ENCODE data around the gene BRCC3. TPM values are rescaled to one million over a fixed set of nuclear protein-coding genes. Genes with fewer than 3 reads are reported as not detected.
A peak's percentile ranks its signal among the peaks of the same experiment; 100 is the strongest.

Gene BRCC3
- 11.8 TPM for total RNA-seq
- polyA plus RNA-seq, result 13.5 TPM
- long read RNA-seq, donor 1, result 0 reads
- long read RNA-seq, donor 2, transcript BRCC3-208 (10 exons, 2,694 nt), result major isoform, 8 of 10 reads
- long read RNA-seq, donor 2, partial matches to known transcripts, result 0 of 10 reads
- long read RNA-seq, donor 2, other reads (novel, unspliced or antisense), result 0 of 10 reads
- long read RNA-seq, donor 3, partial matches to known transcripts, result 0 of 4 reads
- long read RNA-seq, donor 3, other reads (novel, unspliced or antisense), result 0 of 4 reads
- long read RNA-seq, donor 4, partial matches to known transcripts, result 0 of 3 reads
- long read RNA-seq, donor 4, other reads (novel, unspliced or antisense), result 0 of 3 reads
- long read RNA-seq, donor 5, partial matches to known transcripts, result 0 of 2 reads
- long read RNA-seq, donor 5, other reads (novel, unspliced or antisense), result 0 of 2 reads
- long read RNA-seq, donor 6, partial matches to known transcripts, result 0 of 6 reads
- long read RNA-seq, donor 6, other reads (novel, unspliced or antisense), result 0 of 6 reads
- long read RNA-seq, donor 7, partial matches to known transcripts, result 0 of 4 reads
- long read RNA-seq, donor 7, other reads (novel, unspliced or antisense), result 0 of 4 reads
- long read RNA-seq, donor 8, result 0 reads
- long read RNA-seq, donor 9, partial matches to known transcripts, result 0 of 4 reads
- long read RNA-seq, donor 9, other reads (novel, unspliced or antisense), result 0 of 4 reads
- long read RNA-seq, donor 10, partial matches to known transcripts, result 0 of 5 reads
- long read RNA-seq, donor 10, other reads (novel, unspliced or antisense), result 0 of 5 reads

GRCh38 chrX:155070975-155071693, at the start of gene BRCC3, which contains the start of the genes CMC4 and MTCP1:
Gene BRCC3 (plus strand): TSS chrX:155071508. CDS start chrX:155071528, 20 bp downstream.
Gene CMC4 (minus strand): TSS chrX:155071136. CDS start chrX:155064023, 7,113 bp downstream.
Gene MTCP1 (minus strand): TSS chrX:155071136. CDS start chrX:155066010, 5,126 bp downstream.
- Histone ChIP-seq H3K9me3 (ENCODE audit: control insufficient read depth in 2 of 2, insufficient read depth in 1 of 2, low read length in 1 of 2) (no peaks in the 10 kb centered on the region), H3K36me3 (ENCODE audit: control insufficient read depth in 2 of 2, insufficient read depth in 2 of 2, low read length in 1 of 2) (peaks cover 3 to 14% of the 10 kb centered on the region in 2 donors), H3K27ac (ENCODE audit: low read depth in 1 of 2, low read length in 1 of 2) (peak within 1 kb of the TSS; percentile 61 to 88), H3K27me3 (ENCODE audit: control insufficient read depth in 2 of 2, insufficient read depth in 1 of 2, low read length in 1 of 2) (no peaks in the 10 kb centered on the region), H3K4me3 (ENCODE audit: low read length in 2 of 2) (peak within 1 kb of the TSS; percentile 57 to 77), H3K4me1 (ENCODE audit: control insufficient read depth in 2 of 2, insufficient read depth in 2 of 2, low read length in 2 of 2) (peaks cover 0 to 8% of the 10 kb centered on the region in 2 donors)
- peak in 7 of 9 donors; percentile 40 to 78 (median 52) for DNase-seq (ENCODE audit: low read depth in 6 of 9, low spot score in 9 of 9)
- under 1% methylated on average over 57 of the region's 81 CpGs for WGBS

GRCh38 chrX:155022585-155022984, 48.7 kb upstream of the BRCC3 start, which contains the start of gene F8:
Gene F8 (minus strand): TSS chrX:155022723. CDS start chrX:155022552, 171 bp downstream.
- Histone ChIP-seq H3K4me3 (ENCODE audit: low read length in 2 of 2) (no peak within 1 kb of the TSS), H3K4me1 (ENCODE audit: control insufficient read depth in 2 of 2, insufficient read depth in 2 of 2, low read length in 2 of 2) (no peaks in the 10 kb centered on the region), H3K9me3 (ENCODE audit: control insufficient read depth in 2 of 2, insufficient read depth in 1 of 2, low read length in 1 of 2) (no peaks in the 10 kb centered on the region), H3K27ac (ENCODE audit: low read depth in 1 of 2, low read length in 1 of 2) (no peak within 1 kb of the TSS), H3K27me3 (ENCODE audit: control insufficient read depth in 2 of 2, insufficient read depth in 1 of 2, low read length in 1 of 2) (no peaks in the 10 kb centered on the region), H3K36me3 (ENCODE audit: control insufficient read depth in 2 of 2, insufficient read depth in 2 of 2, low read length in 1 of 2) (no peaks in the 10 kb centered on the region)
- no peak for DNase-seq (ENCODE audit: low read depth in 6 of 9, low spot score in 9 of 9)
- 6% methylated on average over 1 of the region's 1 CpG for WGBS

- no peaks in the 10 kb centered on the region for H3K9me3 ChIP-seq (ENCODE audit: control insufficient read depth in 2 of 2, insufficient read depth in 1 of 2, low read length in 1 of 2)
These were observed 47.1 kb upstream of the BRCC3 start for GRCh38 chrX:155023907-155024833.

GRCh38 chrX:155026420-155026726, 44.9 kb upstream of the BRCC3 start:
- peaks cover 0 to 5% of the 10 kb centered on the region in 2 donors for H3K4me1 ChIP-seq (ENCODE audit: control insufficient read depth in 2 of 2, insufficient read depth in 2 of 2, low read length in 2 of 2)
- no peak for DNase-seq (ENCODE audit: low read depth in 6 of 9, low spot score in 9 of 9)
- WGBS, result 1% methylated on average over 16 of the region's 16 CpGs
- H3K27me3 ChIP-seq (ENCODE audit: control insufficient read depth in 2 of 2, insufficient read depth in 1 of 2, low read length in 1 of 2), result no peaks in the 10 kb centered on the region
- no peaks in the 10 kb centered on the region for H3K36me3 ChIP-seq (ENCODE audit: control insufficient read depth in 2 of 2, insufficient read depth in 2 of 2, low read length in 1 of 2)
- H3K4me3 ChIP-seq (ENCODE audit: low read length in 2 of 2), result peak overlapping the region; percentile 35 to 40
- peak overlapping the region; percentile 75 to 83 for H3K27ac ChIP-seq (ENCODE audit: low read depth in 1 of 2, low read length in 1 of 2)
- no peaks in the 10 kb centered on the region for H3K9me3 ChIP-seq (ENCODE audit: control insufficient read depth in 2 of 2, insufficient read depth in 1 of 2, low read length in 1 of 2)

More at GRCh38 chrX:155023907-155024833, 47.1 kb upstream of the BRCC3 start:
- Histone ChIP-seq H3K36me3 (ENCODE audit: control insufficient read depth in 2 of 2, insufficient read depth in 2 of 2, low read length in 1 of 2) (no peaks in the 10 kb centered on the region), H3K27ac (ENCODE audit: low read depth in 1 of 2, low read length in 1 of 2) (no peak overlapping the region), H3K4me3 (ENCODE audit: low read length in 2 of 2) (no peak overlapping the region), H3K27me3 (ENCODE audit: control insufficient read depth in 2 of 2, insufficient read depth in 1 of 2, low read length in 1 of 2) (no peaks in the 10 kb centered on the region), H3K4me1 (ENCODE audit: control insufficient read depth in 2 of 2, insufficient read depth in 2 of 2, low read length in 2 of 2) (peaks cover 0 to 5% of the 10 kb centered on the region in 2 donors)
- DNase-seq (ENCODE audit: low read depth in 6 of 9, low spot score in 9 of 9), result no peak
- 93% methylated on average over 6 of the region's 6 CpGs for WGBS

GRCh38 chrX:155026727-155027508, 44.4 kb upstream of the BRCC3 start, which contains the start of gene FUNDC2:
Gene FUNDC2 (plus strand): TSS chrX:155026844. CDS start chrX:155026939, 95 bp downstream.
- under 1% methylated on average over 82 of the region's 82 CpGs for WGBS
- peak; percentile 66 to 96 (median 86) for DNase-seq (ENCODE audit: low read depth in 6 of 9, low spot score in 9 of 9)
- H3K27ac ChIP-seq (ENCODE audit: low read depth in 1 of 2, low read length in 1 of 2), result peak within 1 kb of the TSS; percentile 90 to 93
- no peaks in the 10 kb centered on the region for H3K9me3 ChIP-seq (ENCODE audit: control insufficient read depth in 2 of 2, insufficient read depth in 1 of 2, low read length in 1 of 2)
- peaks cover 0 to 5% of the 10 kb centered on the region in 2 donors for H3K4me1 ChIP-seq (ENCODE audit: control insufficient read depth in 2 of 2, insufficient read depth in 2 of 2, low read length in 2 of 2)
- H3K36me3 ChIP-seq (ENCODE audit: control insufficient read depth in 2 of 2, insufficient read depth in 2 of 2, low read length in 1 of 2), result no peaks in the 10 kb centered on the region
- H3K27me3 ChIP-seq (ENCODE audit: control insufficient read depth in 2 of 2, insufficient read depth in 1 of 2, low read length in 1 of 2), result no peaks in the 10 kb centered on the region
- peak within 1 kb of the TSS; percentile 61 to 70 for H3K4me3 ChIP-seq (ENCODE audit: low read length in 2 of 2)

GRCh38 chrX:155027509-155028066, 43.7 kb upstream of the BRCC3 start:
- WGBS, result 7% methylated on average over 14 of the region's 14 CpGs
- H3K4me1 ChIP-seq (ENCODE audit: control insufficient read depth in 2 of 2, insufficient read depth in 2 of 2, low read length in 2 of 2), result peaks cover 0 to 5% of the 10 kb centered on the region in 2 donors
- DNase-seq (ENCODE audit: low read depth in 6 of 9, low spot score in 9 of 9), result peak in 6 of 9 donors; percentile 2 to 48 (median 18)
- H3K27ac ChIP-seq (ENCODE audit: low read depth in 1 of 2, low read length in 1 of 2), result peak overlapping the region; percentile 90 to 93
- H3K9me3 ChIP-seq (ENCODE audit: control insufficient read depth in 2 of 2, insufficient read depth in 1 of 2, low read length in 1 of 2), result no peaks in the 10 kb centered on the region
- H3K27me3 ChIP-seq (ENCODE audit: control insufficient read depth in 2 of 2, insufficient read depth in 1 of 2, low read length in 1 of 2), result no peaks in the 10 kb centered on the region
- no peaks in the 10 kb centered on the region for H3K36me3 ChIP-seq (ENCODE audit: control insufficient read depth in 2 of 2, insufficient read depth in 2 of 2, low read length in 1 of 2)
- H3K4me3 ChIP-seq (ENCODE audit: low read length in 2 of 2), result peak overlapping the region; percentile 61 to 70

GRCh38 chrX:155028129-155028528, 43.2 kb upstream of the BRCC3 start:
- no peak for DNase-seq (ENCODE audit: low read depth in 6 of 9, low spot score in 9 of 9)
- Histone ChIP-seq H3K36me3 (ENCODE audit: control insufficient read depth in 2 of 2, insufficient read depth in 2 of 2, low read length in 1 of 2) (no peaks in the 10 kb centered on the region), H3K27ac (ENCODE audit: low read depth in 1 of 2, low read length in 1 of 2) (peak overlapping the region in 1 of 2 donors; percentile 90), H3K4me3 (ENCODE audit: low read length in 2 of 2) (peak overlapping the region in 1 of 2 donors; percentile 61), H3K4me1 (ENCODE audit: control insufficient read depth in 2 of 2, insufficient read depth in 2 of 2, low read length in 2 of 2) (peaks cover 0 to 5% of the 10 kb centered on the region in 2 donors), H3K27me3 (ENCODE audit: control insufficient read depth in 2 of 2, insufficient read depth in 1 of 2, low read length in 1 of 2) (no peaks in the 10 kb centered on the region), H3K9me3 (ENCODE audit: control insufficient read depth in 2 of 2, insufficient read depth in 1 of 2, low read length in 1 of 2) (no peaks in the 10 kb centered on the region)
- WGBS, result 35% methylated on average over 3 of the region's 3 CpGs
